Measurements from ENCODE around the gene FOXK2. TPM values are rescaled to one million over a fixed set of nuclear protein-coding genes. Genes with fewer than 3 reads are reported as not detected.

The FOXK2 gene
- total RNA-seq, 1 donor from 2014 or later, result 97.7 TPM

GRCh38 chr17:82603981-82604448 is 84.5 kb downstream of the FOXK2 start:
- Mint-ChIP-seq H3K27ac (peak overlapping the region; percentile 73), H3K4me1 (ENCODE audit: low read depth) (peaks cover 16% of the 10 kb centered on the region), H3K27me3 (ENCODE audit: insufficient read depth) (no peaks in the 10 kb centered on the region), H3K9me3 (no peaks in the 10 kb centered on the region), H3K4me3 (peak overlapping the region; percentile 15), H3K36me3 (ENCODE audit: low read depth) (peaks cover 41% of the 10 kb centered on the region)
- intact Hi-C loops (cut with micrococcal nuclease), result no loop called here
- peak; percentile 51 for DNase-seq (ENCODE audit: low spot score)

- peaks cover 43% of the 10 kb centered on the region for H3K36me3 Mint-ChIP-seq (ENCODE audit: low read depth)
- intact Hi-C loops (cut with micrococcal nuclease), result no loop called here
- no peaks in the 10 kb centered on the region for H3K9me3 Mint-ChIP-seq
- H3K4me3 Mint-ChIP-seq, result no peak overlapping the region
- H3K27me3 Mint-ChIP-seq (ENCODE audit: insufficient read depth), result no peaks in the 10 kb centered on the region
- H3K4me1 Mint-ChIP-seq (ENCODE audit: low read depth), result peaks cover 16% of the 10 kb centered on the region
- peak overlapping the region; percentile 73 for H3K27ac Mint-ChIP-seq
- no peak for DNase-seq (ENCODE audit: low spot score)
These were observed 85.0 kb downstream of the FOXK2 start for GRCh38 chr17:82604532-82604931.

GRCh38 chr17:82605939-82606600 is 86.5 kb downstream of the FOXK2 start:
- peaks cover 16% of the 10 kb centered on the region for H3K4me1 Mint-ChIP-seq (ENCODE audit: low read depth)
- intact Hi-C loops (cut with micrococcal nuclease), result no loop called here
- no peaks in the 10 kb centered on the region for H3K9me3 Mint-ChIP-seq

GRCh38 chr17:82608816-82609215 is 89.3 kb downstream of the FOXK2 start:
- H3K27me3 Mint-ChIP-seq (ENCODE audit: insufficient read depth), result no peaks in the 10 kb centered on the region
- no peak for DNase-seq (ENCODE audit: low spot score)
- H3K4me3 Mint-ChIP-seq, result no peak overlapping the region
- H3K9me3 Mint-ChIP-seq, result no peaks in the 10 kb centered on the region
- H3K4me1 Mint-ChIP-seq (ENCODE audit: low read depth), result peaks cover 7% of the 10 kb centered on the region
- H3K27ac Mint-ChIP-seq, result no peak overlapping the region
- H3K36me3 Mint-ChIP-seq (ENCODE audit: low read depth), result peaks cover 34% of the 10 kb centered on the region
- intact Hi-C loops (cut with micrococcal nuclease), result no loop called here

More at GRCh38 chr17:82605939-82606600, 86.5 kb downstream of the FOXK2 start:
- Mint-ChIP-seq H3K27me3 (ENCODE audit: insufficient read depth) (no peaks in the 10 kb centered on the region), H3K27ac (no peak overlapping the region), H3K4me3 (no peak overlapping the region), H3K36me3 (ENCODE audit: low read depth) (peaks cover 46% of the 10 kb centered on the region)
- DNase-seq (ENCODE audit: low spot score), result no peak

- intact Hi-C loops (cut with micrococcal nuclease), result no loop called here
- no peaks in the 10 kb centered on the region for H3K9me3 Mint-ChIP-seq
- H3K27me3 Mint-ChIP-seq (ENCODE audit: insufficient read depth), result no peaks in the 10 kb centered on the region
- no peak for DNase-seq (ENCODE audit: low spot score)
- no peak overlapping the region for H3K4me3 Mint-ChIP-seq
- no peak overlapping the region for H3K27ac Mint-ChIP-seq
- no peaks in the 10 kb centered on the region for H3K4me1 Mint-ChIP-seq (ENCODE audit: low read depth)
- peaks cover 30% of the 10 kb centered on the region for H3K36me3 Mint-ChIP-seq (ENCODE audit: low read depth)
These were observed 90.1 kb downstream of the FOXK2 start for GRCh38 chr17:82609655-82610054.

- Mint-ChIP-seq H3K27ac (no peak overlapping the region), H3K27me3 (ENCODE audit: insufficient read depth) (no peaks in the 10 kb centered on the region), H3K4me3 (no peak overlapping the region), H3K36me3 (ENCODE audit: low read depth) (peaks cover 32% of the 10 kb centered on the region), H3K4me1 (ENCODE audit: low read depth) (no peaks in the 10 kb centered on the region), H3K9me3 (no peaks in the 10 kb centered on the region)
- intact Hi-C loops (cut with micrococcal nuclease), result no loop called here
- DNase-seq (ENCODE audit: low spot score), result no peak
These were observed 91.9 kb downstream of the FOXK2 start for GRCh38 chr17:82611140-82612058.

- peaks cover 35% of the 10 kb centered on the region for H3K36me3 Mint-ChIP-seq (ENCODE audit: low read depth)
- no peak for DNase-seq (ENCODE audit: low spot score)
- H3K27me3 Mint-ChIP-seq (ENCODE audit: insufficient read depth), result no peaks in the 10 kb centered on the region
- H3K4me3 Mint-ChIP-seq, result no peak overlapping the region
- no peaks in the 10 kb centered on the region for H3K4me1 Mint-ChIP-seq (ENCODE audit: low read depth)
- H3K27ac Mint-ChIP-seq, result no peak overlapping the region
- H3K9me3 Mint-ChIP-seq, result no peaks in the 10 kb centered on the region
- intact Hi-C loops (cut with micrococcal nuclease), result no loop called here
These were observed 94.0 kb downstream of the FOXK2 start for GRCh38 chr17:82613283-82614094.

- no peaks in the 10 kb centered on the region for H3K27me3 Mint-ChIP-seq (ENCODE audit: insufficient read depth)
- H3K4me3 Mint-ChIP-seq, result no peak overlapping the region
- no peak overlapping the region for H3K27ac Mint-ChIP-seq
- H3K36me3 Mint-ChIP-seq (ENCODE audit: low read depth), result peaks cover 39% of the 10 kb centered on the region
- no peaks in the 10 kb centered on the region for H3K9me3 Mint-ChIP-seq
- no peak for DNase-seq (ENCODE audit: low spot score)
- intact Hi-C loops (cut with micrococcal nuclease), result no loop called here
- H3K4me1 Mint-ChIP-seq (ENCODE audit: low read depth), result no peaks in the 10 kb centered on the region
These were observed 94.6 kb downstream of the FOXK2 start for GRCh38 chr17:82614095-82614631.

- H3K27ac Mint-ChIP-seq, result no peak overlapping the region
- H3K27me3 Mint-ChIP-seq (ENCODE audit: insufficient read depth), result no peaks in the 10 kb centered on the region
- no peaks in the 10 kb centered on the region for H3K4me1 Mint-ChIP-seq (ENCODE audit: low read depth)
- intact Hi-C loops (cut with micrococcal nuclease), result no loop called here
- DNase-seq (ENCODE audit: low spot score), result no peak
- no peaks in the 10 kb centered on the region for H3K9me3 Mint-ChIP-seq
- no peak overlapping the region for H3K4me3 Mint-ChIP-seq
- H3K36me3 Mint-ChIP-seq (ENCODE audit: low read depth), result peaks cover 38% of the 10 kb centered on the region
These were observed 95.8 kb downstream of the FOXK2 start for GRCh38 chr17:82615084-82616020.

- intact Hi-C loops (cut with micrococcal nuclease), result no loop called here
- no peak overlapping the region for H3K4me3 Mint-ChIP-seq
- H3K36me3 Mint-ChIP-seq (ENCODE audit: low read depth), result peaks cover 40% of the 10 kb centered on the region
- H3K27ac Mint-ChIP-seq, result no peak overlapping the region
- no peaks in the 10 kb centered on the region for H3K27me3 Mint-ChIP-seq (ENCODE audit: insufficient read depth)
- H3K9me3 Mint-ChIP-seq, result no peaks in the 10 kb centered on the region
- no peak for DNase-seq (ENCODE audit: low spot score)
- no peaks in the 10 kb centered on the region for H3K4me1 Mint-ChIP-seq (ENCODE audit: low read depth)
These were observed 96.6 kb downstream of the FOXK2 start for GRCh38 chr17:82616021-82616711.

- H3K9me3 Mint-ChIP-seq, result no peaks in the 10 kb centered on the region
- no peaks in the 10 kb centered on the region for H3K27me3 Mint-ChIP-seq (ENCODE audit: insufficient read depth)
- no peaks in the 10 kb centered on the region for H3K4me1 Mint-ChIP-seq (ENCODE audit: low read depth)
- peaks cover 36% of the 10 kb centered on the region for H3K36me3 Mint-ChIP-seq (ENCODE audit: low read depth)
- no peak overlapping the region for H3K4me3 Mint-ChIP-seq
- DNase-seq (ENCODE audit: low spot score), result no peak
- no peak overlapping the region for H3K27ac Mint-ChIP-seq
- intact Hi-C loops (cut with micrococcal nuclease), result no loop called here
These were observed 99.7 kb downstream of the FOXK2 start for GRCh38 chr17:82619211-82619610.

All from activated T-helper 1 cell treated with anti-CD3 and anti-CD28 coated beads, Interleukin-12 subunit alpha, Interleukin-12 subunit beta, Interleukin-2, Interleukin-4 antibody, amounts not matched to agents 30 ng/mL and 10 ng/mL and 1 ng/mL, durations not matched to agents 14 hours and 24 hours and 36 hours (primary cell).